HG03139 (cell line): ENCODE data around the gene PLCG2.
A peak's percentile ranks its signal among the peaks of the same experiment; 100 is the strongest.
"Not testable (repeated sequence)": the region's sequence is repeated elsewhere in the genome, so short reads cannot be mapped to it uniquely, and the experiment has no call there.

Source experiments
- ATAC-seq: cut with Tn5 transposase; IDR thresholded peaks from one replicate; pipeline ENCODE4 v1.9.1; 2021; ENCODE audit not compliant: unreplicated experiment

Gene PLCG2

GRCh38 chr16:81977335-81977942 lies 198.3 kb downstream of the PLCG2 start:
- ATAC-seq = not testable (repeated sequence)

- no peak for ATAC-seq
Measured at GRCh38 chr16:81987121-81987520, 208.0 kb downstream of the PLCG2 start.

GRCh38 chr16:81987706-81988105 lies 208.6 kb downstream of the PLCG2 start:
- ATAC-seq = no peak

GRCh38 chr16:81992859-81993258 lies 213.8 kb downstream of the PLCG2 start:
- ATAC-seq = no peak

- no peak for ATAC-seq
Measured at GRCh38 chr16:81994485-81994884, 215.4 kb downstream of the PLCG2 start.

- no peak for ATAC-seq
Measured at GRCh38 chr16:81995651-81996050, 216.6 kb downstream of the PLCG2 start.

- ATAC-seq = no peak
Measured at GRCh38 chr16:81996664-81997509, 217.8 kb downstream of the PLCG2 start.

GRCh38 chr16:81997738-81998137 lies 218.6 kb downstream of the PLCG2 start:
- no peak for ATAC-seq

GRCh38 chr16:82002831-82003230 lies 223.7 kb downstream of the PLCG2 start:
- no peak for ATAC-seq

GRCh38 chr16:82004601-82005000 lies 225.5 kb downstream of the PLCG2 start:
- no peak for ATAC-seq

- no peak for ATAC-seq
Measured at GRCh38 chr16:82005027-82005830, 226.1 kb downstream of the PLCG2 start.

- no peak for ATAC-seq
Measured at GRCh38 chr16:82006036-82006435, 226.9 kb downstream of the PLCG2 start.

GRCh38 chr16:82007189-82007588 lies 228.1 kb downstream of the PLCG2 start:
- ATAC-seq = no peak

- ATAC-seq = no peak
Measured at GRCh38 chr16:82008957-82009592, 230.0 kb downstream of the PLCG2 start.

- not testable (repeated sequence) for ATAC-seq
Measured at GRCh38 chr16:82009789-82010188, 230.7 kb downstream of the PLCG2 start.

GRCh38 chr16:82010649-82011048 lies 231.6 kb downstream of the PLCG2 start:
- ATAC-seq = no peak

GRCh38 chr16:82011199-82011641 lies 232.1 kb downstream of the PLCG2 start, which contains the start of gene SDR42E1:
SDR42E1 (minus strand) TSS chr16:82011470; CDS start chr16:82000858, 10,612 bp downstream.
- peak; percentile 90 for ATAC-seq
